Measurements from ENCODE around the gene ATP1A2.

The ATP1A2 gene

GRCh38 chr1:160127381-160127780 is 11.8 kb downstream of the ATP1A2 start:
- DNase-seq: no peak

- no peak for DNase-seq
Measured at GRCh38 chr1:160127865-160128523, 12.4 kb downstream of the ATP1A2 start.

GRCh38 chr1:160128636-160129035 is 13.1 kb downstream of the ATP1A2 start:
- no peak for DNase-seq

GRCh38 chr1:160129046-160129445 is 13.5 kb downstream of the ATP1A2 start:
- DNase-seq: no peak

GRCh38 chr1:160129558-160129957 is 14.0 kb downstream of the ATP1A2 start:
- no peak for DNase-seq

- no peak for DNase-seq
Measured at GRCh38 chr1:160129966-160130365, 14.4 kb downstream of the ATP1A2 start.

- DNase-seq: no peak
Measured at GRCh38 chr1:160130486-160130885, 14.9 kb downstream of the ATP1A2 start.

GRCh38 chr1:160130939-160131338 is 15.4 kb downstream of the ATP1A2 start:
- DNase-seq: no peak

- no peak for DNase-seq
Measured at GRCh38 chr1:160131803-160132565, 16.4 kb downstream of the ATP1A2 start.

- no peak for DNase-seq
Measured at GRCh38 chr1:160133990-160134770, 18.6 kb downstream of the ATP1A2 start.

GRCh38 chr1:160134791-160135572 is 19.4 kb downstream of the ATP1A2 start:
- no peak for DNase-seq

- DNase-seq: no peak
Measured at GRCh38 chr1:160136121-160136925, 20.8 kb downstream of the ATP1A2 start.

GRCh38 chr1:160136926-160137200 is 21.3 kb downstream of the ATP1A2 start:
- no peak for DNase-seq

GRCh38 chr1:160137216-160137862 is 21.8 kb downstream of the ATP1A2 start:
- DNase-seq: peak; percentile 57

GRCh38 chr1:160139840-160140239 is 24.3 kb downstream of the ATP1A2 start:
- DNase-seq: no peak

GRCh38 chr1:160143695-160144094 is 28.1 kb downstream of the ATP1A2 start:
- no peak for DNase-seq

- no peak for DNase-seq
Measured at GRCh38 chr1:160144921-160145320, 29.4 kb downstream of the ATP1A2 start.

- DNase-seq: no peak
Measured at GRCh38 chr1:160146107-160146506, 30.5 kb downstream of the ATP1A2 start.

- no peak for DNase-seq
Measured at GRCh38 chr1:160148121-160148520, 32.6 kb downstream of the ATP1A2 start.

GRCh38 chr1:160149233-160149632 is 33.7 kb downstream of the ATP1A2 start:
- DNase-seq: no peak

- DNase-seq: no peak
Measured at GRCh38 chr1:160149716-160150115, 34.2 kb downstream of the ATP1A2 start.

GRCh38 chr1:160151303-160151702 is 35.7 kb downstream of the ATP1A2 start, which contains the start of gene ATP1A4:
Gene ATP1A4 (plus strand): TSS chr1:160151603. CDS start chr1:160152041, 438 bp downstream.
- DNase-seq: no peak

Measured in NCI-H2171 (cell line).